Spleen (tissue), 11 donors: Measurements from ENCODE around the gene HNRNPC. TPM values are rescaled to one million over a fixed set of nuclear protein-coding genes. Genes with fewer than 3 reads are reported as not detected.
"Not testable (repeated sequence)": the region's sequence is repeated elsewhere in the genome, so short reads cannot be mapped to it uniquely, and the experiment has no call there.

Source experiments
- DNase-seq: peaks from one replicate; pipeline ENCODE4 v3.0.0-alpha.2; 2020
- H3K27ac ChIP-seq, 8 donors: fragments of 200-600 bp; sonication (generic) in 7 of 8; 1 replicate in 4 of 8; 2 replicates in 4 of 8; pipeline versions ENCODE4 v1.5.0 to v1.8.0; 2016 to 2021; ENCODE audit warnings: inconsistent platforms in 4 of 8, mild to moderate bottlenecking in 4 of 8, moderate library complexity in 1 of 8
- H3K27me3 ChIP-seq, 7 donors: fragments of 200-600 bp; sonication (generic) in 6 of 7; replicated peaks in 1 of 7; 1 replicate in 4 of 7; 2 replicates in 3 of 7; pipeline versions ENCODE4 v1.5.0 to v1.8.0; 2016 to 2021; ENCODE audit warnings: inconsistent platforms in 3 of 7, mild to moderate bottlenecking in 1 of 7
- H3K36me3 ChIP-seq, 6 donors: fragments of 200-600 bp; sonication (generic) in 5 of 6; 1 replicate in 4 of 6; 2 replicates in 2 of 6; pipeline versions ENCODE4 v1.5.0 to v1.8.0; 2016 to 2021; ENCODE audit warnings: inconsistent platforms in 2 of 6
- H3K4me1 ChIP-seq, 6 donors: fragments of 200-600 bp; sonication (generic) in 5 of 6; 1 replicate in 3 of 6; 2 replicates in 3 of 6; pipeline versions ENCODE4 v1.5.0 to v1.8.0; 2016 to 2021; ENCODE audit warnings: inconsistent platforms in 3 of 6
- H3K4me3 ChIP-seq, 8 donors: fragments of 200-600 bp; sonication (generic) in 7 of 8; 1 replicate in 4 of 8; 2 replicates in 4 of 8; pipeline versions ENCODE4 v1.5.0 to v1.8.0; 2016 to 2021; ENCODE audit warnings: inconsistent platforms in 4 of 8, mild to moderate bottlenecking in 4 of 8, moderate library complexity in 2 of 8
- H3K9me3 ChIP-seq, 8 donors: fragments of 200-600 bp; sonication (generic) in 7 of 8; 1 replicate in 4 of 8; 2 replicates in 4 of 8; pipeline versions ENCODE4 v1.5.0 to v1.8.0; 2016 to 2021; ENCODE audit warnings: inconsistent platforms in 4 of 8
- POLR2A ChIP-seq, 3 donors: fragments of 450-650 bp; IDR thresholded peaks; one replicate each; pipeline ENCODE4 v1.5.1; 2017; ENCODE audit warnings: antibody characterized with exemption in 3 of 3, mild to moderate bottlenecking in 1 of 3
- POLR2AphosphoS5 ChIP-seq, 3 donors: sonication (generic); formaldehyde crosslinking; IDR thresholded peaks; one replicate each; pipeline ENCODE4 v1.5.1; 2017; ENCODE audit warnings: antibody characterized with exemption in 3 of 3
- WGBS, 5 donors: extraction: QIAGEN DNeasy Blood & Tissue Kit in 3 of 5; methylation state at CpG; one replicate each; pipeline versions ENCODE4 v1.1.5 to v1.1.7; 2013 to 2018; 5-methylcytosine and 5-hydroxymethylcytosine counted together
- intact Hi-C: fragments of 100-400 bp; cut with DNase I; formaldehyde crosslinking; loops from one replicate; pipeline ENCODE4 v1.15.0; 2023; ENCODE audit warnings: low total_unique reads
- polyA plus RNA-seq, 3 donors: library from polyadenylated mRNA; stranded (reverse); fragments of 200-250 nt; gene quantifications; one replicate each; pipeline ENCODE4 v1.2.1, GENCODE V29; 2013
- total RNA-seq, 7 donors: library from RNA; depleted of rRNA in 3 of 7; stranded (reverse); fragments of >200 nt in 3 of 7; fragmentation: NEBNext Ultra II Directional in 4 of 7; extraction: Animal tissue kit (Norgen Biotek cat#: 25700) in 4 of 7; gene quantifications; one replicate each; pipeline versions ENCODE4 v1.1.0 to v1.2.1, GENCODE V29; 2016 to 2021
- TF ChIP-seq, protein P1 (sequence below), 11 experiments: fragments of 200-600 bp in 7 of 11; fragments of 450-650 bp in 4 of 11; sonication (generic) in 4 of 11; IDR thresholded peaks in 8 of 11; conservative IDR thresholded peaks in 3 of 11; 1 replicate in 7 of 11; 2 replicates in 4 of 11; pipeline versions ENCODE4 v1.4.0 to v1.8.0; 2016 to 2021; ENCODE audit warnings: antibody characterized with exemption in 11 of 11, inconsistent platforms in 4 of 11, mild to moderate bottlenecking in 1 of 11
- donor health status: healthy with polysubstance abuse.
- donor health status: DM: no; HTN: no; CAD: no; lungs with moderate emphysema.
- donor health status: DM: no; HTN: no; CAD: no.
- donor health status: Bipolar disorder and iron deficiency.
- donor health status: healthy.
- donor health status: DM: no; HTN: no; CAD: no.
- donor health status: DM: yes; HTN: yes; CAD: no.

The HNRNPC gene
- total and polyA plus RNA-seq, 10 donors = 374 to 824 (median 517) TPM

DNA sequence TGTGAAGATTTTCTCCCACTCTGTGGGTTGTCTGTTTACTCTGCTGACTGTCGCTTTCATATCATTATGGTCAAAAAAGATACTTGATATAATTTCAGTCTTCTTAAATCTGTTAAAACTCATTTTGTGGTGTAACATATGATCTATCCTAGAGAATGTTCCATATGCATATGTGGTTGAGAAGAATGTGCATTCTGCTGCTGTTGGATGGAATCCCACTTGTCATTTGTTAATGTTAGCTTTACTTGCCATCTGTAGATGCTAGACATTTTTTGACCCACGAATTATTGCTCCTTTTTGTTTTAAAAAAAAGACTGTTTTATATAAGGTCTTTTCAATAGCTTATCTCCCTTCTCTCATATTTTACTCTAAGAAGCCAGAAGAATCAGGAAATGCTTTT, 87.1 kb downstream of the HNRNPC start:
- Histone ChIP-seq H3K36me3 (no peaks in the 10 kb centered on the region), H3K4me1 (peaks cover 0 to 8% (median 0%) of the 10 kb centered on the region in 6 donors), H3K9me3 (peaks cover 0 to 22% (median 14%) of the 10 kb centered on the region in 8 donors), H3K27me3 (no peaks in the 10 kb centered on the region), H3K27ac (no peak overlapping the region), H3K4me3 (no peak overlapping the region)
- no peak for TF ChIP-seq POLR2A (IDR thresholded peaks at IDR 0.05)
- TF ChIP-seq, protein P1, sequence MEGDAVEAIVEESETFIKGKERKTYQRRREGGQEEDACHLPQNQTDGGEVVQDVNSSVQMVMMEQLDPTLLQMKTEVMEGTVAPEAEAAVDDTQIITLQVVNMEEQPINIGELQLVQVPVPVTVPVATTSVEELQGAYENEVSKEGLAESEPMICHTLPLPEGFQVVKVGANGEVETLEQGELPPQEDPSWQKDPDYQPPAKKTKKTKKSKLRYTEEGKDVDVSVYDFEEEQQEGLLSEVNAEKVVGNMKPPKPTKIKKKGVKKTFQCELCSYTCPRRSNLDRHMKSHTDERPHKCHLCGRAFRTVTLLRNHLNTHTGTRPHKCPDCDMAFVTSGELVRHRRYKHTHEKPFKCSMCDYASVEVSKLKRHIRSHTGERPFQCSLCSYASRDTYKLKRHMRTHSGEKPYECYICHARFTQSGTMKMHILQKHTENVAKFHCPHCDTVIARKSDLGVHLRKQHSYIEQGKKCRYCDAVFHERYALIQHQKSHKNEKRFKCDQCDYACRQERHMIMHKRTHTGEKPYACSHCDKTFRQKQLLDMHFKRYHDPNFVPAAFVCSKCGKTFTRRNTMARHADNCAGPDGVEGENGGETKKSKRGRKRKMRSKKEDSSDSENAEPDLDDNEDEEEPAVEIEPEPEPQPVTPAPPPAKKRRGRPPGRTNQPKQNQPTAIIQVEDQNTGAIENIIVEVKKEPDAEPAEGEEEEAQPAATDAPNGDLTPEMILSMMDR (IDR thresholded peaks at IDR 0.05 in 8 of 11, conservative IDR thresholded peaks at IDR 0.05 in 3 of 11) = no peak
- no peak for DNase-seq
- 69 to 76% (median 71%) methylated on average over 2 of the region's 2 CpGs for WGBS, 5 donors
- intact Hi-C loops = no loop called here

DNA sequence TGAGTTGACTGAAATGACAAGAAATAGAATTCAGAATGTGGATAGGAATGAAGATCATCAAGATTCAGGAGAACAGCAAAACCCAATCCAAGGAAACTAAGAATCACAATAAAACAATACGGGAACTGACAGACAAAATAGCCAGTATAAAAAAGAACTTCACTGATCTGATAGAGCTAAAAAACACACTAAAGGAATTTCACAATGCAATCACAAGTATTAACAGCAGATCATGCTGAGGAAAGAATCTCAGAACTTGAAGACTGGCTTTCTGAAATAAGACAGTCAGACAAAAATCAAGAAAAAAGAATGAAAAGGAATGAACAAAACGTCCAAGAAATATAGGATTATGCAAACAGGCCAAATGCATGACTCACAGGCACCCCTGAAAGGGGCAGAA, 98.1 kb downstream of the HNRNPC start:
- DNase-seq = no peak
- WGBS, 5 donors = 65 to 75% (median 67%) methylated on average over 2 of the region's 2 CpGs
- no peaks in the 10 kb centered on the region for H3K36me3 ChIP-seq
- H3K9me3 ChIP-seq = peaks cover 0 to 6% (median 0%) of the 10 kb centered on the region in 8 donors
- no peak for TF ChIP-seq POLR2A (IDR thresholded peaks at IDR 0.05)
- no peak for TF ChIP-seq POLR2AphosphoS5 (IDR thresholded peaks at IDR 0.05)
- H3K4me1 ChIP-seq = no peaks in the 10 kb centered on the region
- H3K27ac ChIP-seq = no peak overlapping the region
- intact Hi-C loops = no loop called here
- H3K4me3 ChIP-seq = no peak overlapping the region
- peaks cover 0 to 26% (median 0%) of the 10 kb centered on the region in 7 donors for H3K27me3 ChIP-seq

DNA sequence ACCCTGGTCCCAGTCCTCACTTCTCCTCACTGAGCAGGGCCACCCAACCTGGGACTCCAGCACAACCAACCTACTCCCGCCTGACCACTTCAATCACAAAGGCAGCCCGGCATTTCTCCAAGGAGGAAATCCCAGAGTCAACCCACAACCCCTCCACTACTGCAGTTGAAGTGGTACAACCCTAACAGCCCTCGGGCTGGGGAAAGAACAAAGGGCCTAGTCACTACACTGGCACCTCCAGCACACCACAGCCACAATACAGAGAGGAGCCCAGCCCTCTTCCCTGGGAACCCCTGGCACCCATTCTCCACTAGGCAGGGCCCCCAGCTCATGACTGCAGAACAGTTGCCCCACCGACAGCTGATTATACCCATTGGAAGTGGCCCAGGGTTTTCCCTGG, 99.7 kb downstream of the HNRNPC start:
- H3K27me3 ChIP-seq = peaks cover 0 to 26% (median 0%) of the 10 kb centered on the region in 7 donors
- H3K27ac ChIP-seq = no peak overlapping the region
- no peak for DNase-seq
- no peaks in the 10 kb centered on the region for H3K36me3 ChIP-seq
- peaks cover 0 to 6% (median 0%) of the 10 kb centered on the region in 8 donors for H3K9me3 ChIP-seq
- H3K4me1 ChIP-seq = no peaks in the 10 kb centered on the region
- TF ChIP-seq POLR2A (IDR thresholded peaks at IDR 0.05) (no peak), POLR2AphosphoS5 (IDR thresholded peaks at IDR 0.05) (no peak)
- TF ChIP-seq, protein P1 (IDR thresholded peaks at IDR 0.05 in 8 of 11, conservative IDR thresholded peaks at IDR 0.05 in 3 of 11) = no peak
- WGBS, 5 donors = 73 to 86% (median 78%) methylated on average over 3 to 4 of the region's 4 CpGs
- H3K4me3 ChIP-seq = no peak overlapping the region
- intact Hi-C loops = no loop called here

DNA sequence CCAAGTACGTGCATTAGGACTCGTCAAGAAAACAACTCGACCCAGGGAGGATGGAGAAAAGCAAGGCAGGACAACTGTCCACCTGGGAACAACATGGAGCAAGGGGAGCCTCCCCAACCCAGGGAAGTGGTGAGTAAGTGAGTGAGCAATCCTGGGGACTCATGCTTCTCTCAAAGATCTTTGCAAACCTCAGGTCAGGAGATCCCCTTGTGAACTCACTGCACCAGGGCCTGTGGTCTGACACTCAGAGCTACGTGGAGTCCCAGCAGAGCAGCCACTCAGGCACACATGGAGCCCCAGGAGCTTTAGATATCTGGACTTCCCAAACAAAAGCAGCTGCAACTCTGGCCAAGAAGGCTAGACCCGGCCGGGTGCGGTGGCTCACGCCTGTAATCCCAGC, 101.2 kb downstream of the HNRNPC start:
- DNase-seq = no peak
- 84 to 92% (median 87%) methylated on average over 5 to 8 of the region's 8 CpGs for WGBS, 5 donors
- intact Hi-C loops = no loop called here

DNA sequence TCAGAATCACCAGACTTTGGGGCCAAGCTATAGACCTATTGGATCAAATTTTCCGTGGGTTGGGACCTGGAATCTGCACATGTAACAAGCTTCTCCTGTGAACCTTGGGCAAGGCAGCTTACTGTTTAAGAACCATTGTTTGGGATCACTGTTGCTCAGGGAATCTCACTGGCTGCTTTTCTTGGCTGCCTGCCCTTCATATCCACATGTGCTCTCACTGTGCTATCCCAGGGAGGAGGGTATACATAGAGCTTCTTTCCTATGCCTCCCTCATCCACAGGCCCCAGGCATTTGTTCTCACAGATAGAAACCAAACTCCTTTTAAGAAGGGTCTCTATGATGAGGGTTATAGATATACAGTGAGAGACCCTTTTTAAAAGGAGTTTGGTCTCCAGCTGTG, 103.6 kb downstream of the HNRNPC start:
- H3K9me3 ChIP-seq, H3K36me3 ChIP-seq, intact Hi-C loops, H3K4me1 ChIP-seq, H3K27ac ChIP-seq, DNase-seq, H3K4me3 ChIP-seq: not testable (repeated sequence)
- peaks cover 0 to 26% (median 0%) of the 10 kb centered on the region in 7 donors for H3K27me3 ChIP-seq
- 71 to 100% (median 85%) methylated on average over 1 of the region's 1 CpG for WGBS, 5 donors

More for the DNA sequence above, 101.2 kb downstream of the HNRNPC start:
- H3K27ac ChIP-seq = no peak overlapping the region
- TF ChIP-seq, protein P1 (IDR thresholded peaks at IDR 0.05 in 8 of 11, conservative IDR thresholded peaks at IDR 0.05 in 3 of 11) = no peak
- TF ChIP-seq POLR2A (IDR thresholded peaks at IDR 0.05) = no peak
- TF ChIP-seq POLR2AphosphoS5 (IDR thresholded peaks at IDR 0.05) = no peak
- H3K4me3 ChIP-seq = no peak overlapping the region
- no peaks in the 10 kb centered on the region for H3K36me3 ChIP-seq
- H3K9me3 ChIP-seq = peaks cover 0 to 6% (median 0%) of the 10 kb centered on the region in 8 donors
- H3K4me1 ChIP-seq = no peaks in the 10 kb centered on the region
- H3K27me3 ChIP-seq = peaks cover 0 to 26% (median 0%) of the 10 kb centered on the region in 7 donors

DNA sequence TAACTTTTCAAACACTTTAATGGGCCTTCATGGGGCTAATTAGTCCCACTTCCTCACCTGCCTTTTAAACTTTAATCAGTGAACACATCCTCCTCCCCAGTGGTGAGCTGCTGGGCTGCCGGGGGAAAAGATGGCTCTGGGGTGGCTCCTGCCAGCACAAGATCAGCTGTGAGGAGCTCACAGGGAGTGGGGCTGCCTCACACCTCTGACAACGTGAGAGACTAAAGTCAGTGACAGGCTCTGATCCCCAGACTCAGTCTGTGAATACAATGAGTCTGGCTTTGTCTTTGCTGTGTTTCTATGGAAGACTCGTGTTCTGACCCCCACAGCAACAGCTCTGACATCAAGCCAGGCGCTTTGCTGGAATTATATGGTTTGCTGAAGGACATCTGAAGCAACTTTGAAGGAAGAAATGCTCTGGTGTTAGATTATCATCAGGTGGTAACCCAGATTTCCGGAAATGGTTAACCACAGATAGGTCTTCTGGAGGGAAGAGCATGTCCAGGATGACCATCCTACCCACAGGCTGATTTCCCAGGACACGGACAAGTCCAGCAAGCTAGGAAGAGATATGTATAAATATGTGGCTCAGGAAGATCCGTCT, 104.1 kb downstream of the HNRNPC start:
- H3K9me3 ChIP-seq, H3K27ac ChIP-seq, DNase-seq, H3K4me1 ChIP-seq, H3K36me3 ChIP-seq, H3K4me3 ChIP-seq, intact Hi-C loops: not testable (repeated sequence)
- H3K27me3 ChIP-seq = peaks cover 0 to 22% (median 0%) of the 10 kb centered on the region in 7 donors
- WGBS, 5 donors = 54 to 65% (median 57%) methylated on average over 7 of the region's 7 CpGs
